Activated CD4-positive, alpha-beta T cell treated with anti-CD3 and anti-CD28 coated beads, Interleukin-2, amount 50 U/mL, for 4 hours (primary cell): ENCODE data around the gene MAN2C1.
"Not testable (repeated sequence)": the region's sequence is repeated elsewhere in the genome, so short reads cannot be mapped to it uniquely, and the experiment has no call there.

ENCODE experiments used
- DNase-seq, 2 experiments: peaks; one replicate each; pipeline ENCODE4 v3.0.0-alpha.2; 2020

Gene MAN2C1

GRCh38 chr15:75367913-75368688 is at the start of gene MAN2C1:
TSS of gene MAN2C1 (minus strand) at chr15:75368607. CDS start at chr15:75368583, 24 bp downstream.
- peak; percentile 86 to 88 for DNase-seq

- DNase-seq, result no peak
These were observed 48.2 kb upstream of the MAN2C1 start for GRCh38 chr15:75416584-75416983.

GRCh38 chr15:75410196-75410595 is 41.8 kb upstream of the MAN2C1 start:
- DNase-seq, result no peak

GRCh38 chr15:75407083-75407482 is 38.7 kb upstream of the MAN2C1 start:
- DNase-seq, result no peak

GRCh38 chr15:75403892-75404291 is 35.5 kb upstream of the MAN2C1 start:
- no peak for DNase-seq

- no peak for DNase-seq
These were observed 29.1 kb upstream of the MAN2C1 start for GRCh38 chr15:75397494-75397893.

- DNase-seq, result no peak
These were observed 21.5 kb upstream of the MAN2C1 start for GRCh38 chr15:75389791-75390382.

GRCh38 chr15:75383986-75384385 is 15.6 kb upstream of the MAN2C1 start:
- DNase-seq, result not testable (repeated sequence)

GRCh38 chr15:75380773-75381172 is 12.4 kb upstream of the MAN2C1 start:
- DNase-seq, result no peak

- no peak for DNase-seq
These were observed 3.7 kb upstream of the MAN2C1 start for GRCh38 chr15:75371901-75372688.

GRCh38 chr15:75371486-75371885 is 3.1 kb upstream of the MAN2C1 start:
- no peak for DNase-seq

GRCh38 chr15:75369897-75370581 is 1.6 kb upstream of the MAN2C1 start:
- DNase-seq, result no peak

- DNase-seq, result no peak
These were observed 357 bp upstream of the MAN2C1 start for GRCh38 chr15:75368689-75369239.

GRCh38 chr15:75367406-75367912 is 948 bp downstream of the MAN2C1 start:
- no peak for DNase-seq

GRCh38 chr15:75367006-75367405 is 1.4 kb downstream of the MAN2C1 start:
- no peak for DNase-seq

GRCh38 chr15:75366163-75366562 is 2.2 kb downstream of the MAN2C1 start:
- no peak for DNase-seq

- DNase-seq, result no peak
These were observed 3.5 kb downstream of the MAN2C1 start for GRCh38 chr15:75364881-75365280.

GRCh38 chr15:75363786-75364185 is 4.6 kb downstream of the MAN2C1 start:
- no peak for DNase-seq

GRCh38 chr15:75362642-75363249 is 5.7 kb downstream of the MAN2C1 start:
- no peak for DNase-seq

- no peak for DNase-seq
These were observed 6.3 kb downstream of the MAN2C1 start for GRCh38 chr15:75361989-75362641.

- no peak for DNase-seq
These were observed 6.9 kb downstream of the MAN2C1 start for GRCh38 chr15:75361361-75361988.
